HG02885 (cell line): Measurements from ENCODE around the gene ABRAXAS1.

Experiments
- ATAC-seq: cut with Tn5 transposase; IDR thresholded peaks from one replicate; pipeline ENCODE4 v1.9.1; 2021; ENCODE audit warnings: mild to moderate bottlenecking; ENCODE audit not compliant: unreplicated experiment, poor library complexity

The ABRAXAS1 gene

DNA sequence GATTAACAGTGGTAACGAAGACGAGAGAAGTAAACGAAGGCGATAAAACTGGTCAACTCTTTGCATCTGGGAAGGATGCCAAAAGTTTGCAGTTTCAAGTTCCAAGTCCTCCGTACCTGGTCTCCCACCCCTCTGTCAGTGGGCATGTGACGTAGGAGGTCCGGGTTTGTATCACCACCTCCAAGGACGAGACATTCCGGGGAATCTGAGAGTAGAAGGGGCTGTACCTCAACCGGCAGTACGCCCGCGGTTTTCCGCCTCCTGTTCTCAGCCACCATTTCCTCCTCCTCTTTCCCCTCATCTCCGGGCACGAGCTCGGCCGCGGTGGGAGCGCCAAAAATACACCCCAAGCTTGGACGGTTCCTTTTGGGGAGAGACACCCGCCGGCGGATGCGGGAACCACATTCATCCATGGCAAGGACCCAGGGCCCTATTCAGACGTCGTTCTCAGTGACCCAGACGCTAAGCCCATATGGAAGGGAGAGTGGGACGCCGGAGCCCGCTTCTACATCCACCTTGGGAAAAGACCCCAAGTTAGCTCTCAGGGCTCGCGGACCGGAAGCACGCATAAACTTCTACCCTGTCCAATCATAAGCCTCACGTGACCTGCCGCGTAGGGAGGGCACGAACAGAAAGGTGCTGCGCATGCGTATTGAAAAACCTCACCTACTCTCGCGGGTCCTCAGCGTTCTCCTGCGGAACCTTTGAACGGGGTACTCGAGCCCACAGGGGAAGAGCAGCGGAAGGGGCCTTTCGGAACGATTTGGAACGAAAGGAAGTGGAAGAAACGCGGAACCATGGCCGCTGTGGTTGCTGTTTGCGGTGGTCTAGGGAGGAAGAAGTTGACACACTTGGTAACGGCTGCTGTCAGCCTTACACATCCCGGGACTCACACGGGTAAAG lies 29.4 kb downstream of the ABRAXAS1 start, which contains the start of the genes HELQ and MRPS18C:
TSS of gene HELQ (minus strand) at position 543 of the 903 bp plus-strand sequence. CDS start at position 413, 130 bp downstream.
TSS of gene MRPS18C (plus strand) at position 778 of the 903 bp plus-strand sequence. CDS start at position 798, 20 bp downstream.
- peak; percentile 96 for ATAC-seq

- no peak for ATAC-seq
Measured at GRCh38 chr4:83454686-83455085, 30.2 kb downstream of the ABRAXAS1 start.

GRCh38 chr4:83449009-83449408 lies 35.9 kb downstream of the ABRAXAS1 start:
- ATAC-seq, result no peak

DNA sequence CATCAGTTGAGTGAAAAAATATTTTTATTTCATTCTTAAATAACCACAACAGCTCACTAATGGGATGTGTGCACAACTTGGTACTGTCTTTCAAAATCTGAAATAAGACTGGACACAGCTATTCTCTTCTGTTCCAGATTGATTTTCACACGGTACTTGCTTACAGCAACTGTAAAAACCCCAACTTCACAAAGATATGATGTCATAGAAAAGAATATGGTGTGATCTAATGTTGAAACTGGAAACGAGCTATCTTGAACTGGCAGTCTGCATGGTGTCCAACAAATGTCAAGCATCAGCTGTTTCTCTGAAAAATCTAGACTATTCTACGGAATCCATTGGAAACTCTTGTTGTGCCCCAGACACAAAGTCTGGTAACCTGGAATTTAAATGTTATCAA lies 44.0 kb downstream of the ABRAXAS1 start:
- peak; percentile 55 for ATAC-seq

- peak; percentile 40 for ATAC-seq
Measured at GRCh38 chr4:83440148-83440814, 44.6 kb downstream of the ABRAXAS1 start.

- no peak for ATAC-seq
Measured at GRCh38 chr4:83438719-83439118, 46.2 kb downstream of the ABRAXAS1 start.

- no peak for ATAC-seq
Measured at GRCh38 chr4:83436680-83437079, 48.2 kb downstream of the ABRAXAS1 start.

- ATAC-seq, result no peak
Measured at GRCh38 chr4:83431200-83431599, 53.7 kb downstream of the ABRAXAS1 start.

- ATAC-seq, result no peak
Measured at GRCh38 chr4:83418211-83418610, 66.7 kb downstream of the ABRAXAS1 start.

DNA sequence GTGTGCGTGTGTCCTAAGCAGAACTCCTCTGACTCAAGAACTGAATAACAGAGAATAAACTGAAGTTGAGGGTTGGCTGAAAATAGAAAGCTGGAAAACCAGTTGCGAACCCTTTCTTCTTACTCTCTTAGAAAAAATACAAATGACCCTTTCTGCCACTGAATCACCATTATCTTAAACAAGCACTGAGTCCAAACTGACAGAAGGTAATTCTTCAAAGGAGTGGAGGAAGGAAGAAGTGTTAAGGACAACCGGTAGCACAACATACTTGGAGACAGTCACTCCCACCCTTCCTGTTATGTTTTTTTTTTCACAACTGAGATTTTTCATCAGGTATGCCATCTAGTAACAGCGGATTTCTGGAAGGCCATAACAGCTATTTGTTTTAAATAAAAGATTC lies 67.3 kb downstream of the ABRAXAS1 start:
- ATAC-seq, result no peak

DNA sequence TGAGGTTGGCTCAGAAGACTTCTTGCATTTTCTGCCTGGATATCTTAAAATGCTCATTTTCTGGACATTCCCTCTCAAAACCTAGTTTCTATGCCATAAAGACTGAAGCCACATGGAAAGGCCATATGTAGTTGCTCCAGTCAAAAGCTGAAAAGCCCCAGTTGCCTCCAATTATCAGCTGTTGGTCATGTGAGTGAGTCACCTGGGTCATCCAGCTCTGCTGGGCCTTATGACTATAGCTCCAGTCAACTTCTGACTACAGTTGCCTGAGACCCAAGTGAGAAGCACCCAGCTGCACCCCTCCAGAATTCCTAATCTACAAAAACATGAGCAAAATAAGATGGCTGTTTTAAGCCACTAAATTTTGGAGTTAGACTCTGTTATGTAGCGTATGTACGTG lies 71.2 kb downstream of the ABRAXAS1 start:
- ATAC-seq, result no peak
